OCI-LY3 (cell line): ENCODE results near the gene KCNN2.

Experiments
- H2AFZ ChIP-seq: fragments of 200-600, 300-600 bp; shearing (Covaris generic); 2 replicates; pipeline ENCODE4 v1.6.0; 2014; ENCODE audit warnings: antibody characterized with exemption, low read depth, low read length
- H3K27ac ChIP-seq: fragments of 200-600, 300-600 bp; sonication (generic); 2 replicates; pipeline ENCODE4 v1.5.1; 2014; ENCODE audit warnings: mild to moderate bottlenecking, low read length, moderate library complexity, mixed read lengths
- H3K27me3 ChIP-seq: fragments of 200-600, 300-600 bp; sonication (generic); 2 replicates; pipeline ENCODE4 v1.6.1; 2014; ENCODE audit warnings: low read depth, low read length, mixed read lengths
- H3K36me3 ChIP-seq: fragments of 200-600, 300-600 bp; sonication (generic); replicated peaks from 2 replicates; pipeline ENCODE3; 2014; ENCODE audit warnings: low read depth, low read length, mixed read lengths
- H3K4me1 ChIP-seq: fragments of 300-600, 200-600 bp; sonication (generic); 2 replicates; pipeline ENCODE4 v1.6.1; 2014; ENCODE audit warnings: low read length, mixed read lengths
- H3K4me2 ChIP-seq: fragments of 200-600, 300-600 bp; sonication (generic); 2 replicates; pipeline ENCODE4 v1.6.1; 2014; ENCODE audit warnings: low read length, mixed read lengths
- H3K4me3 ChIP-seq: fragments of 300-600, 200-600 bp; sonication (generic); 2 replicates; pipeline ENCODE4 v1.5.1; 2014; ENCODE audit warnings: antibody characterized with exemption, mild to moderate bottlenecking, low read length, moderate library complexity
- H3K79me2 ChIP-seq: fragments of 300-600, 200-600 bp; shearing (Covaris generic); 2 replicates; pipeline ENCODE4 v1.6.1; 2014; ENCODE audit warnings: mild to moderate bottlenecking, low read length, mixed read lengths
- H3K9ac ChIP-seq: fragments of 300-600, 200-600 bp; shearing (Covaris generic); 2 replicates; pipeline ENCODE4 v1.6.0; 2014; ENCODE audit warnings: mild to moderate bottlenecking, low read length, moderate library complexity
- H3K9me3 ChIP-seq: fragments of 200-600, 300-600 bp; shearing (Covaris generic); 2 replicates; pipeline ENCODE4 v1.6.1; 2014; ENCODE audit warnings: low read length, mixed read lengths; ENCODE audit not compliant: insufficient read depth
- H4K20me1 ChIP-seq: fragments of 200-600, 300-600 bp; sonication (generic); 2 replicates; pipeline ENCODE4 v1.6.1; 2016; ENCODE audit warnings: low read length, mixed read lengths; ENCODE audit not compliant: insufficient read depth
- CTCF ChIP-seq: fragments of 200-600, 300-600 bp; sonication (generic); IDR thresholded peaks from 2 replicates; pipeline ENCODE4 v1.5.1; 2014; ENCODE audit warnings: antibody characterized with exemption, low read length, low read depth
- EZH2phosphoT487 ChIP-seq: fragments of 200-600 bp; shearing (Covaris generic); IDR thresholded peaks from 2 replicates; pipeline ENCODE4 v1.6.1; 2018; ENCODE audit warnings: antibody characterized with exemption, mixed run types, low read depth

The KCNN2 gene

GRCh38 chr5:114407783-114408182, 45.9 kb downstream of the KCNN2 start:
- Histone ChIP-seq H3K9ac (no peak overlapping the region), H2AFZ (no peak overlapping the region), H3K4me1 (no peaks in the 10 kb centered on the region), H3K4me3 (no peak overlapping the region), H3K27me3 (no peaks in the 10 kb centered on the region), H3K79me2 (no peaks in the 10 kb centered on the region), H3K9me3 (no peaks in the 10 kb centered on the region), H3K4me2 (no peak overlapping the region), H3K27ac (no peak overlapping the region), H4K20me1 (no peaks in the 10 kb centered on the region), H3K36me3 (no peaks in the 10 kb centered on the region)
- TF ChIP-seq EZH2phosphoT487 (no peak), CTCF (no peak)

GRCh38 chr5:114408847-114409246, 47.0 kb downstream of the KCNN2 start:
- no peak overlapping the region for H3K27ac ChIP-seq
- H4K20me1 ChIP-seq = no peaks in the 10 kb centered on the region
- TF ChIP-seq CTCF = no peak
- no peak for TF ChIP-seq EZH2phosphoT487
- no peaks in the 10 kb centered on the region for H3K4me1 ChIP-seq
- no peaks in the 10 kb centered on the region for H3K36me3 ChIP-seq
- no peaks in the 10 kb centered on the region for H3K79me2 ChIP-seq
- no peak overlapping the region for H3K4me2 ChIP-seq
- no peak overlapping the region for H2AFZ ChIP-seq
- no peaks in the 10 kb centered on the region for H3K9me3 ChIP-seq
- no peak overlapping the region for H3K4me3 ChIP-seq
- no peaks in the 10 kb centered on the region for H3K27me3 ChIP-seq
- no peak overlapping the region for H3K9ac ChIP-seq

GRCh38 chr5:114411380-114411931, 49.6 kb downstream of the KCNN2 start:
- H3K79me2 ChIP-seq = no peaks in the 10 kb centered on the region
- no peak overlapping the region for H3K9ac ChIP-seq
- no peak overlapping the region for H2AFZ ChIP-seq
- H4K20me1 ChIP-seq = no peaks in the 10 kb centered on the region
- no peaks in the 10 kb centered on the region for H3K9me3 ChIP-seq
- no peaks in the 10 kb centered on the region for H3K27me3 ChIP-seq
- no peaks in the 10 kb centered on the region for H3K4me1 ChIP-seq
- H3K36me3 ChIP-seq = no peaks in the 10 kb centered on the region
- no peak overlapping the region for H3K4me3 ChIP-seq
- TF ChIP-seq CTCF (no peak), EZH2phosphoT487 (no peak)
- no peak overlapping the region for H3K27ac ChIP-seq
- no peak overlapping the region for H3K4me2 ChIP-seq

GRCh38 chr5:114412510-114413171, 50.8 kb downstream of the KCNN2 start:
- no peaks in the 10 kb centered on the region for H3K79me2 ChIP-seq
- H3K36me3 ChIP-seq = no peaks in the 10 kb centered on the region
- H3K4me3 ChIP-seq = no peak overlapping the region
- H3K27ac ChIP-seq = no peak overlapping the region
- no peak overlapping the region for H3K4me2 ChIP-seq
- TF ChIP-seq EZH2phosphoT487 (no peak), CTCF (no peak)
- no peaks in the 10 kb centered on the region for H3K4me1 ChIP-seq
- H4K20me1 ChIP-seq = no peaks in the 10 kb centered on the region
- H3K9me3 ChIP-seq = no peaks in the 10 kb centered on the region
- no peaks in the 10 kb centered on the region; the same call in 1 of the 2 replicates for H3K27me3 ChIP-seq
- no peak overlapping the region for H3K9ac ChIP-seq
- no peak overlapping the region for H2AFZ ChIP-seq
